Renal cortical epithelial cell (primary cell): Measurements from ENCODE around the gene GNAZ. TPM values are rescaled to one million over a fixed set of nuclear protein-coding genes. Genes with fewer than 3 reads are reported as not detected.
"Not testable (repeated sequence)": the region's sequence is repeated elsewhere in the genome, so short reads cannot be mapped to it uniquely, and the experiment has no call there.

ENCODE experiments used
- DNase-seq: peaks from one replicate; pipeline ENCODE4 v3.0.0-alpha.2; 2011; ENCODE audit warnings: low read depth
- total RNA-seq: library from RNA; depleted of rRNA; stranded (reverse); fragments of >200 nt; gene quantifications from 2 replicates; pipeline ENCODE4 v1.2.3, GENCODE V29; 2014

The GNAZ gene
- total RNA-seq, result 1.4 and 2.0 TPM in 2 replicates

DNA sequence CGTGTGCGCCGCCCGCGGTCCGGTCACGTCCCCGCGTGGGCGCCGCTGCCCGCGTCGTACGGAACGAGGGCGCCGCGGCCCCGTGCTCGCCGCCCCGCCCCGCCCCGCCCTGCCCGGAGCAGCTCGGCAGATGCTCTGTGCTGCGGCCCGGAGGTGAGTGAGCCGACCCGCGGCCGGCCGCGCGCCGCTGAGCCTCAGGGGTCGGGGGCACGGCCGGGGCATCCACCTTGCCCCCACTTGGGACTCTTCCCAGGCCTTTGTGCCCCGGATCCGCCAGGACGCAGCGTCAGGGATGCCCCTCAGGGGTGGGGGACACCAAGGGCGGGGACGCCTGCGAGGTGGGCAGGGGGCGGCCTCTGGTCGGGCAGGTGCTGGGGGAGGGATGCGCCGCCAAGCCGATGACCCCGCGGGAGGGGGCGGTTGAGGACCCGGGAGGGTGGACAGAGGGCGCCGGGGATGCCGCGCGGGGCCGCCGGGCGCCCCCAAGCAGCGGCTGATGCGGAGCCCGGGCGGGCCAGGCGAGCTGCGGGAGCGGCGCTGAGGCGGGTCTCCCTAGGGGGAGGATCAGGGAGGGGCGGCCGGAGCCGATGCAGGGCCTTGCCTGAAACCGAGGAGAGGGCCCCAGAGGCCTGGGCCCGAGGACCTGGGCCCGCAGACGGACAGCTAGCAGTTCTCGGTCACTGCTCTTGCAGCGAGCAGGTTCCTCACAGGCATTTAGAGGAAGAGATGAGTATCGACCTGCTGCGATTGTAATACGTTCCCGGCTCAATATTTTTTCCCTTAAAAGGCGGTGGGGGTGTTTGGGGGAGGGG lies at the start of gene GNAZ:
Gene GNAZ, plus strand, starts transcription at position 102 of the 812 bp plus-strand sequence. CDS start 25,177 bp downstream, outside the sequence.
- no peak for DNase-seq

GRCh38 chr22:23020659-23021293 lies 49.5 kb upstream of the GNAZ start:
- no peak for DNase-seq

DNA sequence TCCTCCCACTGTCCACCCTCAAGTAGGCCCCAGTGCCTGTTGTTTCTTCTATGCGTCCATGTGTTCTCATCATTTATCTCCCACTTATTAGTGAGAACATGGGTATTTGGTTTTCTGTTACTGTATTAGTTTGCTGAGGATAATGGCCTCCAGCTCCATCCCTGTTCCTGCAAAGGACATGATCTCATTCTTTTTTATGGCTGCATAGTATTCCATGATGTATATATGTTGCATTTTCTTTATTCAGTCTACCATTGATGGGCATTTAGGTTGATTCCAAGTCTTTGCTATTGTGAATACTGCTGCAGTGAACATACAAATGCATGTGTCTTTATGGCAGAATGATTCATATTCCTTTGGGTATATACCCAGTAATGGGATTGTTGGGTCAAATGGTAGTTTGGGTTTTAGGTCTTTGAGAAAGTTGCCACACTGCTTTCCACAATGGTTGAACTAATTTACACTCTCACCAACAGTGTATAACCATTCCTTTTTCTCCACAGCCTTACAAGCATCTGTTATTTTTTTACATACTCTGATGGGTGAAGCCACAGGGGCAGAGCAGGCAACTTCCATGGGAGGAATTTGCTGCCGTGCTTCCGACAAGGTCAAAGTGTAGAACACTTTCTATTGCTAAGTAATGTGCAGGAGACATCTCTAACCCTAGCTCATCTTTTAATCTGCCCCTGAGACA lies 48.5 kb upstream of the GNAZ start:
- not testable (repeated sequence) for DNase-seq

- no peak for DNase-seq
Observed at GRCh38 chr22:23023294-23023693, 47.0 kb upstream of the GNAZ start.

GRCh38 chr22:23026777-23027176 lies 43.5 kb upstream of the GNAZ start:
- no peak for DNase-seq

DNA sequence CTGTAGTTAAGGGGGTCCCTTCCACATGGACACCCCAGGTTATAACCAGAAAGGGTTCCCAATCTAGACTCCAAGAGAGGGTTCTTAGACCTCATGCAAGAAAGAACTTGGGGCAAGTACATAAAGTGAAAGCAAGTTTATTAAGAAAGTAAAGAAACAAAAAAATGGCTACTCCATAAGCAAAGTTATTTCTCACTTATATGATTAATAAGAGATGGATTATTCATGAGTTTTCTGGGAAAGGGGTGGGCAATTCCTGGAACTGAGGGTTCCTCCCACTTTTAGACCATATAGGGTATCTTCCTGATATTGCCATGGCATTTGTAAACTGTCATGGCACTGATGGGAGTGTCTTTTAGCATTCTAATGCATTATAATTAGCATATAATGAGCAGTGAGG lies 42.5 kb upstream of the GNAZ start:
- DNase-seq, result not testable (repeated sequence)

- DNase-seq, result no peak
Observed at GRCh38 chr22:23029521-23030228, 40.6 kb upstream of the GNAZ start.

- no peak for DNase-seq
Observed at GRCh38 chr22:23031381-23031780, 38.9 kb upstream of the GNAZ start.

DNA sequence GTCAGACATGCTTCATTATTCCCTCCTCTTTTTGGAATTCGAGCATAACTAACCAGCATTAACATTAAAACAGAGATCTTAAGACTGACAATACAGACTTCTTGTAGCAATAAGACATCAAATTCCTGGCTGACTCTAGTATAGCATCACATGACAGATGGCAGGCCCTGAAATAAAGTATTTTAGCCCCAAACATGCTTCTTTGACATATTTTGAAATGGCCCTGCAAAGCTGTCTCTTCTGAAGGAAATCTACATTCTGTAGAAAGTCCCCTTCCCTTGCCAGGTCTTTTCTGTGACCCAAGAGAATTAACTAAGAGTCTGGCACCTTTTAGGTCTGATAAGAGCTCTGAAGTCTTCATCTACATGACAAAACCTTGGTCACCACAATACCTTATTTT lies 38.5 kb upstream of the GNAZ start:
- DNase-seq, result no peak

- no peak for DNase-seq
Observed at GRCh38 chr22:23032658-23033057, 37.7 kb upstream of the GNAZ start.

- DNase-seq, result no peak
Observed at GRCh38 chr22:23033116-23033905, 37.0 kb upstream of the GNAZ start.

DNA sequence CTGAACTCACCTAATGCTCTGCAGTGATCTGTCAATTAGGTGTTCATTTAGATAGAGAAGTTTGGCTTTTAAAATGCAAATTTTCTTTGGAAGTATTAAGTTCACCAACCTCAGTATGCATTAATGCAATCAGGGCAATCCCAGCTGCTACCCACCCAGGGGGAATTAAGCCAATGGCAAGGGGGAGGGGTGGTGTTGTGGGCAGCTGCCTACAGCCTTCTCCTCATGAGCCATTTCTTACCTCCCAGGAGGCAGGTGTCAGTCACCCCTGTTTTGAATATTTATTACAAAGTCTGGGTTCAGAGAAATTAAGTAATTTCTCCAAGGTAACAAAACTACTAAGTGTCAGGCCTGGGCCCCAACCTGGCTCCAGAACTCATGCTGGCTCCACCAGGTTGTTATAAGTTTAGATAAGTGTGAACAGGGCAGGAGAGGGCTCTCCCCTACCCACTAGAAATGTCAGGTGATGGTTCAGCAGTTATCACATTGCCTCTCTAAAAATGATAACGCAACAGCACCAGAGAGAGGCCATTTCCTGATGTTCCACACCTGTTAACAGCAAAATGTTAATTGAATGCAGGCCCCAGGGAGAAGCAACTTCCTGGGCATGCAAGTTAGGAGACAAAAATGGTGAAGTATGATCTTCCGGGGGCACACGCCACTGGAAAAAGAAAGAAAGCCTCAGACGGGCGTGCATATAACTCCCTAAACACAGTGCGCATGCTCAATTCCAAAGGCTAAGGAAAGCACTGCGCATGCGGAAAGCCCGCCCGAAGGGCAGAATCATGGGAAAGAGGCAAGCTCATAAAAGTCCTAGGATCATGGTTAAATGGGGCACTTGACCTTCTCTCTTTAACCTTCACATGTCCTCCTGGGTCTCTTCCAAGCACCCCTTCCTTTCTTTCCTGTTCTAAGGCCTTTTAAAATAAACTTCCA lies 35.4 kb upstream of the GNAZ start:
- no peak for DNase-seq

- DNase-seq, result no peak
Observed at GRCh38 chr22:23035557-23036277, 34.6 kb upstream of the GNAZ start.

- no peak for DNase-seq
Observed at GRCh38 chr22:23036684-23037428, 33.5 kb upstream of the GNAZ start.

DNA sequence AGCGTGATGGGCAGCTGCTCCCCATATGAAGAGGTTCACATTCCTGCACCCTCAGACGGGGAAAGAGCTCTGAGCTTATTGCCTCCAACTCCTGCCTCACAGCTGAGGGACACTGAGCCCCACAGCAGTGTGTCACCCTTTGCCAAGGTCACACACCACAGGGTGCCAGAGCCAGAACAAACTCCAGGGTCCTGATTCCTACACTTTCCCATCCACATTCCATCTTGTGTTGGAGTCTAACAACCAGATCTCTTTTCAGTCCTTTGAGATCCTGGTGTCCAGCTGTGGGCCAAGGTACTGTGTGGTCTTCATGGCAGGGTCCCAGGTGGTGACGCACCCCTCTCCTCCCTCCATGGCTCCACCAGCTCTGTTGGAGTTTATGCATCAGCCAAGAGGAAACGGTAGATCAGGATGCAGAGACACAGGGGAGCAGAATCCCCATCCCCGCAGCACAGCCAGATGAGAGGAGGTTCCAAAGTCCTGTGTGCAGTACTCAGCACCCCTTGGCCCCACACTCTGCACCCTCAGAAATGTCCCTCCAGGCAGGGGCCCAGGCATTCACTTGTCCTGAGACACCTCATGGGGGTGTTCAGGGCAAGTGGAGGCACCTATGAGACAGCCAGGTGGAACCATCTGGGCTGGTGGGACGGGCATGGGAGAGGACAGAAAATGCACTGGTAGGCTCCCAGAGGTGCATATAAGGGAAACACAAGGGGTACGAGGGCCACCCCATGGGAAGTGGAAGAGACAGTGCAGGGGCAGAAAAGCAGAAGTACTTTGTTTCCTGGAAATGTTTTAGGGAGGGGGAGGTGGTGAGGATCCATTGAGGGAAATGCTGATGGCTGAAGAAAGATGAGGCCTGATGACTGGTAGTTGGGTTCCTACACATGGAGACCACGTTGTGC lies 32.6 kb upstream of the GNAZ start:
- DNase-seq, result no peak

DNA sequence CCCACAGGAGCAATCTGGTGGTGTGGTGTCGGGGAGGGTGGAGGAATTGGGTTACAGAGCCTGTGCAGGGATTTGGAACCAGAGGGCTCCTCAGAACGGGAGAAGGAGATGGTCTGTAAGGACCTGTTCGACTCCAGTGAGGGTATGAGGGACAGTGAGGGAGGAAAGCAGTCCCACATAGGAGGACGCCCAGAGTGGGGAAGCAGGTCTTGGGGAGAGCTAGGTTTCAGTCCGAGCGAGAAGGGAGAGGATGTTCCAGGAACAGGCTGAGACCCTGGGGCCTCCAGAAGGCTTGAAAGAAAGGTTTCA lies 32.0 kb upstream of the GNAZ start:
- DNase-seq, result no peak

GRCh38 chr22:23038902-23039301 lies 31.4 kb upstream of the GNAZ start:
- DNase-seq, result no peak

DNA sequence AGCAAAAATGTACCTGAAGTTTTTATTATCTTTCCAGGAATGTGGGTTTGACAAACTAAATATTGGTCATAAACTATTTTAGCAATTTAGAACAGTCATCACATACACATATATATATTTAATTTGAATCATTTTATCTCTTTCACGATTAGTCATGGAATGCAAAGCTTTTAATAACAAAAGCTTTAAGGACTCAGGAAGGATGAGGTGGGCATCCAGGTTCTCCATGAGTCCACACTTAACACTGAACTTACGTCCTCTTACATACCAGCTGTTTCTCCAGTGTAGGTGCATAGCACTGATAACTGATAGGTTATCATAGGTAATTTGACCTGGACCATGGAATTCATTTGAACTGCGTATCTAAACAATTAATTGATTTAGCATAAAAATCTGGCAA lies 28.1 kb upstream of the GNAZ start:
- DNase-seq, result no peak
